ENCODE results near the gene ACADS.

GRCh38 chr12:120757226-120757742 lies 31.7 kb downstream of the ACADS start:
- TF ChIP-seq CTCF (IDR thresholded peaks at IDR 0.05) (no peak), EZH2 (IDR thresholded peaks at IDR 0.05) (no peak)

Measured in neural progenitor cell (in vitro differentiated cells).